NCI-H748 (cell line): ENCODE data around the gene HTR7.
"Not testable (repeated sequence)": the region's sequence is repeated elsewhere in the genome, so short reads cannot be mapped to it uniquely, and the experiment has no call there.

Source experiments
- DNase-seq: peaks from one replicate; lab custom pipeline; 2025; ENCODE audit not compliant: unreplicated experiment; lab: John Stamatoyannopoulos, UW

The HTR7 gene

DNA sequence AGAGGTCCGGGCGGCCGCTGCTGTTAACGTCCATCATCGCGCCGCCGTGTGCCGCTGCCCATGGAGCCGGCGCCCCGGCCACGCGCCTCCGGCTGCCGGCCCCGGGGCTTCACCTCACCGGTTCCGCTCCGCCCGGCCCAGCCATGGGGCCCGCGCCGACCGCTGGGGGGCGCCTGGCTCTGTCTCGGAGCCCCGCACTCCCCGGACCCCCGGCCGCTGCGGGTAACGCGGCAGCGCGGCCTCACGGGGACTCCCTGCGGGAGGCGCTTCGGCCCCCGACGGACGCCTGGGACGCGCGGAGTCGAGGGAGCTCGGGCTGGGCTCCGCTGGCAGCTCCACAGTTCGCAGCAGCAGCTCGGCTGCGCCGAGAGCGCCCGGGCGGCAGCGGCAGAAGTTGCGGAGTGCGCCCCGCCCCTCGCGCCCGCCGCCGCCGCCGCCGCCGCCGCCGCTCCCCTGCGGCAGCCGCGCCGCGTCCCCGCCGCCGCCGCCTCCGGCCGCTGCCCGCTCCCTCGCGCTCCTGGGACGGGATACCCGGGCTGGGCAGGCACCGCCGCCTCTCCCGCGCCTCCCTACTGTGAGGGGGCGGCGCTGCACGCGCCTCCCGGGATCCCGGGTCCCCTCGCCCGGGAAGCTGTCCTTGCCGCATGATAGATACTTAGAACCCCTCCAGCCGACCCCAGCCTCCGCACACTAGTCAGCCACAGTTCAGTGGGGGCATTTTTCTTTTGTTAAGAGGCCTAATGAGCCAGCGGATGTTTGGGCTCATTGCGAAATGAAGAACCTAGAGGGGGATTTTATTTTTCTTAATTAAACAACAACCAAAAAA lies at the start of gene HTR7:
TSS of gene HTR7 (minus strand) at position 405 of the 826 bp plus-strand sequence. CDS start at position 37, 368 bp downstream.
- peak; percentile 69 for DNase-seq

GRCh38 chr10:90906596-90906995 lies 48.8 kb upstream of the HTR7 start:
- no peak for DNase-seq

GRCh38 chr10:90905925-90906324 lies 48.1 kb upstream of the HTR7 start:
- no peak for DNase-seq

GRCh38 chr10:90896916-90897315 lies 39.1 kb upstream of the HTR7 start:
- DNase-seq = not testable (repeated sequence)

GRCh38 chr10:90893190-90893589 lies 35.4 kb upstream of the HTR7 start:
- no peak for DNase-seq

DNA sequence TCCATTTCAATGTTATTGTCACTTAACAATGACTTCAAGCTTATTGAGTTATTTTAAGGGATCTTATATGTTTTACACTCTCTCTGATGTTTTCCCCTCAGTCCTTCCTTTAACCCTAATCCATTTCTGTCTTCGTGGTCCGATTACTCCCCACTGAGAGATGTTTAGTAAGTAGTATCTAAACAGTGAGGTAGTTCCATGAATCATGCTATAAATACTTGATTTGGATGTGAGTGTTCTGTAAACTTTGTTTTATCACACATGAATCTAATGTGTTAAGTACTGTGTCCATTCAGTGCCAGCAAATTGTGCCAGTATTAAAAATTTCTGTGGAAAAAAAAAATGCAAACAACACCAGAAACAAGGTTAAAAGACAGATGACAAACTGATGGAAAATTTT lies 32.5 kb upstream of the HTR7 start:
- DNase-seq = no peak

GRCh38 chr10:90889636-90890035 lies 31.8 kb upstream of the HTR7 start:
- DNase-seq = no peak

DNA sequence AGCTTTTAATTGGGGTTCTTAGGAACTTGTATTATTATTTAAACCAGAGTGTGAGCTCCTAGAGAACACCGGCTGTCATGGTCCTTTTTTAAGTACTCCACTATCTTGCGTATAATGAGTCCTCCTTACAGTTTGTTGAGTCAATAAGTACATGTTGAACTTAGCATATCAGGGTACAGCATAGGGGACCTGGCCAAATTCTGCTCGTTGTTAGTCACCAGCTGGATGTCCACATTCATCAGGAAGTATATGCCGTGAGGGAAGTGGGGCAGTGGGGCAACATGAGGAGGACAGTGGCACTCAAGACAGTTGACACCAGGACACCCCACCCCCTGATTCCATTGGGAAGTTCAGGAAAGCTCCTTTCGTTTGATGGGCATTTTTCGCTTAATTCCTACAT lies 30.5 kb upstream of the HTR7 start:
- no peak for DNase-seq

DNA sequence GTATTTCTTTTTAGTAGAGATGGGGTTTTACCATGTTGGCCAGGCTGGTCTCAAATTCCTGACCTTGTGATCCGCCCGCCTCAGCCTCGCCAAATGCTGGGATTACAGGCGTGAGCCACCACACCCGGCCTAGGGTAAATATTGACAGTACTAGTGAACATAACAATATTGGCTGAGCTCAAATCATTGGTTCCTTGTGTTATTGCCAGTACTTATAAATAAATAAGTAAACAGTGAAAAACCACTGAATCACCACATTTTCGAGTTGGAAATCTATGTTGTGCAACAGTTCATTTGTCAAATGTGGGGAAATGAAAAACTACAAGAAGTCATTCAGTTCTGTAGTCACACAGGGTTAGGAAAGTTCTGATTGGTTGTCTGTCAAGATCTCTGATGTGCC lies 29.7 kb upstream of the HTR7 start:
- no peak for DNase-seq

GRCh38 chr10:90885176-90885575 lies 27.3 kb upstream of the HTR7 start:
- DNase-seq = no peak

DNA sequence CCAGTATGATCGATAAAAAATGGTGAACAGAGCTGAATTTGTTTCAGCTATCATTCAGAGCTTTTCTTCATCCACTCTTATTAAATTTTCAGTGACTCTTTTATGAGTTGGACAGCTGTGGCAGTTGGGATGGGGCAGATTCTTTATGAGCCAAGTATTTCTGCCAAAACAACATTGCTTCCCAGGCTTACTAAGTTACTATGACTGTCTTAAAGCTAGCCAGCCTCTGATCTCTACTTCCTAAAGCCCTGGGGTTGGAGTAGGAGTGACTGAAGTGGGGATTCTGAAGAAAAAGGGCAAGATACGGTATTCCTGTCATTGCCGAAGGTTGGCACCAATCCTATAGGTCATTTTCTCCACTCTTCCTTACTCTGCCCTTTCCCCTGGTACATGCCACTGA lies 26.6 kb upstream of the HTR7 start:
- DNase-seq = no peak

DNA sequence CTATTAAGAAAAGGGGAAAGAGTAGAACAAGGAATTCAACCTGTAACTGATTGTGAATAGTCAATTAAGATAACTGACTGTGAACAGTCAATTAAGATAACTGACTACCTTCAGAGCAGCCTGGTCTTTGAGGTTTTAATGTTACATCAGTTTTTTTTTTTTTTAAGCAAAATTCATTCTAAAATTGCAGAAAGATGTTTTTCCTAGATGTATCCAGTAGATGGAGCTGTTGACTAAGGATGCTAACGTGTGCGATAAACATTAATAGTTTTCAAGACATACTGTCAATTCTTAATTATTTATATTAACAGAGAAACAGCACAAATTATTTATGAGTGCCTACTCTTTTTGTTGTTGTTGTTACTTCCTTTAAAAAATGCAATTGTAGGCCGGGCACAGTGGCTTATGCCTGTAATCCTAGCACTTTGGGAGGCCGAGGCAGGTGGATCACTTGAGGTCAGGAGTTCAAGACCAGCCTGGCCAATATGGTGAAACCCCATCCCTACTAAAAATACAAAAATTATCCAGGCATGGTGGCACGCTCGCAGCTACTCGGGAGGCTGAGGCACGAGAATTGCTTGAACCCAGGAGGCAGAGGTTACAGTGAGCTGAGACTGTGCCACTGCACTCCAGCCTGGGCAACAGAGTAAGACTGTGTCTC lies 22.4 kb upstream of the HTR7 start:
- peak; percentile 3 for DNase-seq

- no peak for DNase-seq
Measured at GRCh38 chr10:90879062-90879461, 21.2 kb upstream of the HTR7 start.

GRCh38 chr10:90872648-90873020 lies 14.8 kb upstream of the HTR7 start:
- no peak for DNase-seq

DNA sequence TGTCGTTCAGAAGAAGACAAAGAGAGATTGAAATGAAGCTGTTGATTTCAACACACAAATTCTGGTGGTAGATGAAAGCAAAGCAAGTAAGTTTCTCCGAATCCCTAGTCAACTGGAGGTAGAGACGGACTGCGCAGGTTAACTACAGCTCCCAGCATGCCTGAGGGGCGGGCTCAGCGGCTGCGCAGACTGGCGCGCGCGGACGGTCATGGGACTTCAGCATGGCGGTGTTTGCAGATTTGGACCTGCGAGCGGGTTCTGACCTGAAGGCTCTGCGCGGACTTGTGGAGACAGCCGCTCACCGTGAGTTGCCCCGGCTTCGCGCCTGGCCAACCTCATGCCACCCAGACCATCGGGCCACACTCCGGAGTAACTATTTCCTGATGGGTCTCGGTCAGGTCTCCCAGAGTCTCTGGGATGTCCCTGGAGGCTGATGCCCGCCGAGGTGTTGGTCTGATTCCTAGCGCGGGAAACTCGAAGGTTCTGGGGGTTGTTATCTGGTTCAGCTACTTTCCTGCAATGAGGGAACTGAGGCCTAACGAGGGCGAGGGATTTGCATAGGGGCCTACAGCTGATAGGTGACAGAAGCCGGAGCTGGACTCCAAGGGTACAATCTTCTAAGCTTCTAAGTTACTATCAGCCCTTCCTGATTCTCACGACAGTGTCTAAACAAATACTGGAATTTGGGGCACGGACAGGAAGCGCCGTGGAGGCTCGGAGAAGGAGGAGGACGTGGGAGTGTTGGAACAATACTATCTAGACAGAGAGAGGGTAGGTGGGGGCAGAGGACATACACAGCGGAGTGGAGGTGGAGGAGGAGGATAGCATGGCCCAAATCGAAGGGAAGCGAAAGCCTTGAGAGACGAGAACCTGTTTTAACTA lies 14.2 kb upstream of the HTR7 start, which contains the start of gene RPP30:
TSS of gene RPP30 (plus strand) at position 209 of the 882 bp plus-strand sequence. CDS start at position 222, 13 bp downstream.
- DNase-seq = peak; percentile 79

- DNase-seq = peak; percentile 83
Measured at GRCh38 chr10:90871279-90871765, 13.5 kb upstream of the HTR7 start.

DNA sequence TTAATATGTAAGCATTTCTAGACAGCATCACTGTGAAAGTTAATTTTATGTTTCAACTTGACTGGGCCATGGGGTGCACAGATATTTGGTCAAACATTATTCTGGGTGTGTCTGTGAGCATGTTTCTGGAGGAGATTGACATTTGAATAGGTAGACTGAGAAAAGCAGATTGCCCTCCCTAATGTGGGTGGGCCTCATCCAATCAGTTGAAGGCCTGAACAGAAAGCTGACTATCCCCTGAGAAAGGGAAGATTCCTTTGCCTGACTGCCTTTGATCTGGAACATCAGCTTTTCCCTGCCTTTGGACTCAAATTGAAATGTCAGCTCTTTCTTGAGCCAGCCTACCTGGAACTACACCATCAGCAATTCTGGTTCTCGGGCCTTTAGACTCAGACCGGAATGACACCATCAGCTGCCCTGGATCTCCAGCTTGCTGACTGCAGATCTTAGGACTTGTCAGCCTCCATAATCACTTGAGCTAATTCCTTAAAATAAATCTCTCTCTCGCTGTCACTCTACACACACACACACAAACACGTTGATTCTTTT lies 8.3 kb upstream of the HTR7 start:
- DNase-seq = no peak

GRCh38 chr10:90865401-90865800 lies 7.6 kb upstream of the HTR7 start:
- peak; percentile 0 for DNase-seq

GRCh38 chr10:90862908-90863514 lies 5.2 kb upstream of the HTR7 start:
- peak; percentile 22 for DNase-seq

DNA sequence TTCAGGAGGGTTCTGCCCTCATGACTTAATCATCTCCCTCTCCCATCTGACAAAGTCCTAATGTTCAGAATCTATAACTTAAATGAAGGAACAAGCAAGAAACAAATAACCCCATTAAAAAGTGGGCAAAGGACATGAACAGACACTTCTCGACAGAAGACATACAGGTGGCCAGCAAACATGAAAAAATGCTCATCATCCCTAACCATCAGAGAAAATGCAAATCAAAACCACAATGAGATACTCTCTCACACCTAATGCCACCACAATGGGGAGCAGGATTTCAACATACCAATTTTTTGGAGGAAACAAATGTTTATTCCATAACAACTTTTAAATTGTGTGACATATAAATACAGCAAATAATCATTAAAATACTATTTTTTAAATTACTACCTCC lies 3.0 kb upstream of the HTR7 start:
- no peak for DNase-seq
